ENCODE measurements around the gene SLC44A4.
"Not testable (repeated sequence)": the region's sequence is repeated elsewhere in the genome, so short reads cannot be mapped to it uniquely, and the experiment has no call there.

The SLC44A4 gene

GRCh38 chr6:31862344-31863235 lies 16.2 kb downstream of the SLC44A4 start, which contains the start of gene NEU1:
Gene NEU1 (minus strand): TSS chr6:31862821. CDS start chr6:31862776, 45 bp downstream.
- peak within 1 kb of the TSS; percentile 75 for H3K4me3 ChIP-seq (ENCODE audit: low read depth, low read length)
- peak; percentile 100 for DNase-seq (ENCODE audit: low read depth)

DNA sequence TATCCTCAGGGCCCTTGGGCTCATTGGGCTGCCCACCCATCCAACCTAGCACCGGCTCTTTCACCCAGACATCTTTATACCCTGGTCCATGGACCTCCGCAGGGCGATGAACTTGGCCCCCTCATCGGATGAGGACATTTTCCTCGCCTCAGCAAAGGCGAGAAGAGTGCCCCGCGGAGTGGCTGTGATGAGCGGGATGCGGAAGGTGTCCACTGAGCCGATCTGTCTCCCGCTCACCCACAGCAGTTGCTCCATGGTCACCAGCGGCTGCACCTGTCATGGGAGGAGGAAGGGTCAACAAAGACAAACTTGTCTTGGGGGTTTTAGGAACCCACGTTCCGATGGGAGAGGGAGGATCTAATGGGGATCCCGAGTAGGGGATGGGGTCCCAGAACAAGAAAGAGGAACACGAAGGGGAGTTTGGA lies 16.9 kb downstream of the SLC44A4 start:
- no peak for DNase-seq (ENCODE audit: low read depth)
- peak overlapping the region; percentile 75 for H3K4me3 ChIP-seq (ENCODE audit: low read depth, low read length)

DNA sequence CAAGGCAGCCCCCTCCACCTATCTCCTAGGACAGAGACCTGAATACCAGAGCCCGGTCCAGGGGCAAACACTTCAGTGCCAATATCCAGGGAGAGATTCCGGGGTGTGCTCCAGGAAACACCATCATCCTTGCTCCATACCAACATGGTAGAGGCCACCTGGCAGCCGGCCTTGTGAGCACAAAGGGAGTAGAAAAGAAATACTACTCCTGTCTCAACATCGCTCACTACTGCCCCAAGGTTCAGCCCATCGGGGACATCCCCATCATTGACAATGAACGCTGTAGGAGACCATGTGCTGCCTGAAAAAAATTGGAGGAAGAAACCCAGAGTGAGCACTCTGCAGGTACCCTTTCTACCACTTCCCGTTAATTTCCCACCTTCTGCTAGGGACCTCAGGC lies 17.6 kb downstream of the SLC44A4 start:
- DNase-seq (ENCODE audit: low read depth): no peak
- H3K4me3 ChIP-seq (ENCODE audit: low read depth, low read length): no peak overlapping the region

- no peak overlapping the region for H3K4me3 ChIP-seq (ENCODE audit: low read depth, low read length)
- no peak for DNase-seq (ENCODE audit: low read depth)
These were observed 18.4 kb downstream of the SLC44A4 start for GRCh38 chr6:31860349-31860748.

GRCh38 chr6:31859923-31860322 lies 18.9 kb downstream of the SLC44A4 start:
- DNase-seq (ENCODE audit: low read depth): no peak

GRCh38 chr6:31858707-31859106 lies 20.1 kb downstream of the SLC44A4 start:
- DNase-seq (ENCODE audit: low read depth): no peak

More at GRCh38 chr6:31859923-31860322, 18.9 kb downstream of the SLC44A4 start:
- H3K4me3 ChIP-seq (ENCODE audit: low read depth, low read length): no peak overlapping the region

DNA sequence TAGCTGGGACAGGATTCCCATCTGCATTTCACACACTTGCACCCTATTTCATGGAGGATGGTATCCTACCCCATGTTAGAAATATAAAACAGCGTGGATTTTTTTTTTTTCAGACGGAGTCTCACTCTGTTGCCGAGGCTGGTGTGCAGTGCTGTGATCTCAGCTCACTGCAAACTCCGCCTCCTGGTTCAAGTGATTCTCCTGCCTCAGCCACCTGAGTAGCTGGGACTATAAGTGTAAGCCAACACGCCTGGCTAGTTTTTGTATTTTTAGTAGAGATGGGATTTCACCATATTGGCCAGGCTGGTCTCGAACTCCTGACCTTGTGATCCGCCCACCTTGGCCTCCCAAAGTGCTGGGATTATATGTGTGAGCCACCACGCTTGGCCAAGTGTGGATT lies 21.0 kb downstream of the SLC44A4 start:
- DNase-seq (ENCODE audit: low read depth); H3K4me3 ChIP-seq (ENCODE audit: low read depth, low read length): not testable (repeated sequence)

More at GRCh38 chr6:31858707-31859106, 20.1 kb downstream of the SLC44A4 start:
- H3K4me3 ChIP-seq (ENCODE audit: low read depth, low read length): no peak overlapping the region

- H3K4me3 ChIP-seq (ENCODE audit: low read depth, low read length); DNase-seq (ENCODE audit: low read depth): not testable (repeated sequence)
These were observed 26.6 kb downstream of the SLC44A4 start for GRCh38 chr6:31851980-31852718.

DNA sequence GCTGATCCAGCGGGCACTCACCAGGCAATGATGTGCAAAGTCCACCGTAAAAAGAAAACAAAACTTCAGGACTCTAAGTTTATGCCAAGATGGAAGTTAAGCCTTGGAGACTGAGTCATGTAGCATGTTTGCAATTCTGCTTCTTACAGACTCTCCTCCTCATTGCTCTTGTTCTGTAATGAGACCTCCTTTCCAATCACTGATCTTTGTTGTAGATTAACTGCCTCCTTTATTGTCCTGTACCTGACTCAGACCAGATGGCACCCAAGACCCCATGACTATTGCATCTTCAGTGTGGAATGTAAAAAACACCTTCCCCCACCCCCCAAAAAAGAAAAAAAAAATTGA lies 27.3 kb downstream of the SLC44A4 start:
- no peak for DNase-seq (ENCODE audit: low read depth)
- no peak overlapping the region for H3K4me3 ChIP-seq (ENCODE audit: low read depth, low read length)

DNA sequence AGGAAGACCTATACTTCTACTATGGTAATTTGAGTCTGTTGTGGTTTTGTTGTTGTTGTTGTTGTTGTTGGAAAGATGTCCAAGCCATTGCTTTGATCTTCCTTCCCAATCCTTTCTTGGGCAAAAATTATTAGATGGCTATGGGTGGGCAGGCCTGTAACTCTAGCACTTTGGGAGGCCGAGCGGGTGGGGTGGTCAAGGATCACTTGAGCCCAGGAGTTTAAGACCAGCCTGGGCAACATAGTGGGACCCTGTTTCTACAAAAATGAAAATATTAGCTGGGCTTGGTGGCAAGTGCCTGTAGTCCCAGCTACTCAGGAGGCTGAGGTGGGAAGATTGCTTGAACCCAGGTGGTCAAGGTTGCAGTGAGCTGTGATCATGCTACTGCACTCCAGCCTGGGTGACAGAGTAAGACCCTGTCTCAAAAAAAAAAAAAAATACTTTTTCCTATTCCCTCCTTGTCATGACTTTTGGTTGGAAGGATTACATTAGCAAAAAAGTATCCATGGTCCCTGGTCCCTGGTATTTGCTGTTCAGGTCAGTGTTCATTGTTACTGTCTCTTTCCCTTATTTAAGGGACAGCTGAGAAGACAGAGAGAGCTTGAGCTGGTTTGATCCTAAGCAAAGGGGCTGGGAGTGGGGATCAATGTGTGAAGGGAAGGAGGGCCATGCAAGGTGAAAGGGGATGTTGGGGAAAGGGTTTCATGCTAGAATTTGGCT lies 27.9 kb downstream of the SLC44A4 start:
- DNase-seq (ENCODE audit: low read depth): no peak
- no peak overlapping the region for H3K4me3 ChIP-seq (ENCODE audit: low read depth, low read length)

GRCh38 chr6:31847276-31847978 lies 31.4 kb downstream of the SLC44A4 start:
- no peak overlapping the region for H3K4me3 ChIP-seq (ENCODE audit: low read depth, low read length)
- DNase-seq (ENCODE audit: low read depth): no peak

DNA sequence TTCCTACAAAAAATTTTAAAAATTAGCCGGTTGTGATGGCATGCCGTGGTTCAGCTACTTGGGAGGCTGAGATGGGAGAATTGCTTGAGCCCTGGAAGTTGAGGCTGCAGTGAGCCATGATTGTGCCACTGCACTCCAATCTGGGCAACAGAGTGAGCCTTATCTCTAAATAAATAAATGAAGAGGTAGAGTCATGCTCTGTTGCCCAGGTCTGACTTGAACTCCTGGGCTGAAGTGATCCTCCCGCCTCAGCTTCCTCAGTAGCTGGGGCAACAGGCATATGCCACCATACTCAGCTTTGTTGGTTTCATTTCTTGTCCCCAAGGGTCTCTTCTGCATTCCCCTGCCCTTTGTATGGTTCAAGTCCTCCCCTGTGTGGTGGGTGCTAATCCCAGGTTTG lies 34.3 kb downstream of the SLC44A4 start:
- H3K4me3 ChIP-seq (ENCODE audit: low read depth, low read length): no peak overlapping the region
- DNase-seq (ENCODE audit: low read depth): no peak

DNA sequence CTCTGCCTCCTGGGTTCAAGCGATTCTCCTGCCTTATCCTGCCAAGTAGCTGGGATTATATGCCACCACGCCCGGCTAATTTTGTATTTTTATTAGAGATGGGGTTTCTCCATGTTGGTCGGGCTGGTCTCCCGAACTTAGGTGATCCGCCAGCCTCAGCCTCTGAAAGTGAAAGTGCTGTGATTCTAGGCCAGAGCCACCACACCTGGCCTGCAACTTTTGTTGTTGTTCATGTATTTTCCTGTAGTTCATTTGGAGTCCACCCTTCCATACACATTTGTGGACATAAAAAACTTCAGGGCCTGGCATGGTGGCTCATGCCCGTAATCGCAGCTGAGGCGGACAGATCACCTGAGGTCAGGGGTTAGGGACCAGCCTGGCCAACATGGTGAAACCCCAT lies 36.7 kb downstream of the SLC44A4 start:
- no peak overlapping the region for H3K4me3 ChIP-seq (ENCODE audit: low read depth, low read length)
- DNase-seq (ENCODE audit: low read depth): no peak

GRCh38 chr6:31839779-31840126 lies 39.0 kb downstream of the SLC44A4 start:
- H3K4me3 ChIP-seq (ENCODE audit: low read depth, low read length); DNase-seq (ENCODE audit: low read depth): not testable (repeated sequence)

- H3K4me3 ChIP-seq (ENCODE audit: low read depth, low read length): no peak overlapping the region
- no peak for DNase-seq (ENCODE audit: low read depth)
These were observed 39.8 kb downstream of the SLC44A4 start for GRCh38 chr6:31838968-31839367.

GRCh38 chr6:31838114-31838553 lies 40.7 kb downstream of the SLC44A4 start:
- not testable (repeated sequence) for DNase-seq (ENCODE audit: low read depth); H3K4me3 ChIP-seq (ENCODE audit: low read depth, low read length)

DNA sequence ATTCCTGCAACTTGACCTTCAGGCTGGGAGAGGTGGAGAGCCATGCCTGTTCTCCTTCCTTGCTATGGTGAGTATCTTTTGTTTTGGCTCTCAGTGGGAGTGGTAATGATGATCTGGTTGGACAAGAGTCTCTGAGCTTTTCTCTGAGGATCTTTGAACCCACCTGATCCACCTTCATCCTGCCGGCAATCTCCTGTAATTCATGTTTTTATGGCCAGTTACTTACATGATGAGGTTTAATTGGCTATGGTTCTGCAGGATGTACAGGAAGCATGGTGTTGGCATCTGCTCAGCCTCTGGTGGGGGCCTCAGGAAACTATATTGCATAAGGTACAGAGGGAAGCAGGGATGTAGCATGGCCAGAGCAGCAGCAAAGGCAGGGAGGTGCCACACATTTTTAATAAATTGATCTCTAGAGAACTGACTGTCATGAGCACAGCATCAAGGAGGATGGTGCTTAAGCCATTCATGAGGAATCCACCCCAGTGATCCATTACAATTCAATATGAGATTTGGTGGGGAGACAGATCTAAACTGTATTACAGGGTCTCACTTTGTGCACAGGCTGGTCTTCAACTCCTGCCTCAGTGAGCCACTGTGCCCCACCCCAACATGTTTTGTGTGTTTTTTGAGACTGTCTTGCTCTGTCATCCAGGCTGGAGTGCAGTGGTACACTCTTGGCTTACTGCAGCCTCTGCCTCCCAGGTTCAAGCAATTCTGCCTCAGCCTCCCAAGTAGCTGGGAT lies 41.3 kb downstream of the SLC44A4 start:
- H3K4me3 ChIP-seq (ENCODE audit: low read depth, low read length): peak overlapping the region; percentile 89
- DNase-seq (ENCODE audit: low read depth): no peak

- DNase-seq (ENCODE audit: low read depth): no peak
- H3K4me3 ChIP-seq (ENCODE audit: low read depth, low read length): peak overlapping the region; percentile 89
These were observed 42.1 kb downstream of the SLC44A4 start for GRCh38 chr6:31836474-31837368.

Measured in skeletal muscle cell (primary cell).